ENCODE data around the gene RNF225. TPM values are rescaled to one million over a fixed set of nuclear protein-coding genes. Genes with fewer than 3 reads are reported as not detected.

RNF225 gene
- total RNA-seq, 4 donors from 2014 or later, result 0.33 TPM; not detected in 3

DNA sequence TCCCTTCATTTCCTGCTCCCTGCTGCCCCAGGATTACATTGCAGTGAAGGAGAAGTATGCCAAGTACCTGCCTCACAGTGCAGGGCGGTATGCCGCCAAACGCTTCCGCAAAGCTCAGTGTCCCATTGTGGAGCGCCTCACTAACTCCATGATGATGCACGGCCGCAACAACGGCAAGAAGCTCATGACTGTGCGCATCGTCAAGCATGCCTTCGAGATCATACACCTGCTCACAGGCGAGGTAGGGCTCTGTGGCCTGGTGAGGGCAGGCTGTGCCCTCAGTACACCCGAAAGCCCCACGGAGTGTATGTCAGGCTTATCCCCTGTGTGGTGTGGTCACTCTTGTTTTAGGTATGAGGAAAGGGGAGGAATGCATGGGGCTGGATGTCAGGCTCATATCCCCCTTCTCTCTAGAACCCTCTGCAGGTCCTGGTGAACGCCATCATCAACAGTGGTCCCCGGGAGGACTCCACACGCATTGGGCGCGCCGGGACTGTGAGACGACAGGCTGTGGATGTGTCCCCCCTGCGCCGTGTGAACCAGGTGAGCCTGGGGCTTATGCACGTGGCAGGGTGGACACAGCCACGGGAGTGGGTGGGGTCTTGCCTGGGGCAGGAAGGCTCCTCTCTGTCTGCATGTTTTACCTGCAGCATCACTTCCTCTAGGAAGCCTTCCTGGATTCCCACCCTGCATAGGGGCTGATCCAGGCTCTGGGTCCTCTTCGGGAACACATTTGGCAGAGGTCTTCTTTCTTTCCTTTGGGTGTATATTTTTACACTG, 2.3 kb upstream of the RNF225 start:
- Histone ChIP-seq H3K4me1 (peaks cover 0 to 18% of the 10 kb centered on the region in 2 donors), H3K4me3 (replicated peaks in 1 of 3) (no peak overlapping the region), H3K9me3 (no peaks in the 10 kb centered on the region), H3K27me3 (peaks cover 6% of the 10 kb centered on the region), H3K27ac (no peak overlapping the region), H3K36me3 (peaks cover 20 to 32% of the 10 kb centered on the region in 2 donors)
- DNase-seq, result no peak
- TF ChIP-seq, protein P1, sequence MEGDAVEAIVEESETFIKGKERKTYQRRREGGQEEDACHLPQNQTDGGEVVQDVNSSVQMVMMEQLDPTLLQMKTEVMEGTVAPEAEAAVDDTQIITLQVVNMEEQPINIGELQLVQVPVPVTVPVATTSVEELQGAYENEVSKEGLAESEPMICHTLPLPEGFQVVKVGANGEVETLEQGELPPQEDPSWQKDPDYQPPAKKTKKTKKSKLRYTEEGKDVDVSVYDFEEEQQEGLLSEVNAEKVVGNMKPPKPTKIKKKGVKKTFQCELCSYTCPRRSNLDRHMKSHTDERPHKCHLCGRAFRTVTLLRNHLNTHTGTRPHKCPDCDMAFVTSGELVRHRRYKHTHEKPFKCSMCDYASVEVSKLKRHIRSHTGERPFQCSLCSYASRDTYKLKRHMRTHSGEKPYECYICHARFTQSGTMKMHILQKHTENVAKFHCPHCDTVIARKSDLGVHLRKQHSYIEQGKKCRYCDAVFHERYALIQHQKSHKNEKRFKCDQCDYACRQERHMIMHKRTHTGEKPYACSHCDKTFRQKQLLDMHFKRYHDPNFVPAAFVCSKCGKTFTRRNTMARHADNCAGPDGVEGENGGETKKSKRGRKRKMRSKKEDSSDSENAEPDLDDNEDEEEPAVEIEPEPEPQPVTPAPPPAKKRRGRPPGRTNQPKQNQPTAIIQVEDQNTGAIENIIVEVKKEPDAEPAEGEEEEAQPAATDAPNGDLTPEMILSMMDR (IDR thresholded peaks at IDR 0.05), result no peak
- no peak for TF ChIP-seq POLR2A (IDR thresholded peaks at IDR 0.05)
- 94% methylated on average over 19 to 25 of the region's 26 CpGs for whole genome bisulfite sequencing, 2 donors
- intact Hi-C loops (cut with DNase I), result no loop called here

DNA sequence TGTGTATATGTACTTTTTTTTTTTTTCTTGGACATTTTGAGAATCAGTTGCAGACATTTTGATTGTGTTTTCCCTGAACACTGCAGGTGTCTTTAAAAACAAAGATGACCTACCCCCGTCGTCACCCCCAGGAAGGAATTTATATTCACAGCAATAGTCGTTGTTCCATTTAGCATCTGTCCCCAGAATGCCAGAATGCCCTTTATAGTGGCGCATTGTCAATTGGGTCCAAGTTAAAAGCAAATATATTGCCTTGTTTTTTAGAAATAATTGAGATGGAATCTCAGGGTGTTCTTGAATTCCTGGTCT, 1.8 kb upstream of the RNF225 start:
- peaks cover 20 to 32% of the 10 kb centered on the region in 2 donors for H3K36me3 ChIP-seq
- intact Hi-C loops (cut with DNase I), result no loop called here
- H3K27me3 ChIP-seq, result peaks cover 6% of the 10 kb centered on the region
- TF ChIP-seq, protein P1 (IDR thresholded peaks at IDR 0.05), result no peak
- no peak for TF ChIP-seq POLR2A (IDR thresholded peaks at IDR 0.05)
- no peak overlapping the region for H3K4me3 ChIP-seq (replicated peaks in 1 of 3)
- H3K27ac ChIP-seq, result no peak overlapping the region
- no peaks in the 10 kb centered on the region for H3K9me3 ChIP-seq
- peaks cover 0 to 16% of the 10 kb centered on the region in 2 donors for H3K4me1 ChIP-seq
- 89 to 93% methylated on average over 4 of the region's 4 CpGs for WGBS, 2 donors
- no peak for DNase-seq

DNA sequence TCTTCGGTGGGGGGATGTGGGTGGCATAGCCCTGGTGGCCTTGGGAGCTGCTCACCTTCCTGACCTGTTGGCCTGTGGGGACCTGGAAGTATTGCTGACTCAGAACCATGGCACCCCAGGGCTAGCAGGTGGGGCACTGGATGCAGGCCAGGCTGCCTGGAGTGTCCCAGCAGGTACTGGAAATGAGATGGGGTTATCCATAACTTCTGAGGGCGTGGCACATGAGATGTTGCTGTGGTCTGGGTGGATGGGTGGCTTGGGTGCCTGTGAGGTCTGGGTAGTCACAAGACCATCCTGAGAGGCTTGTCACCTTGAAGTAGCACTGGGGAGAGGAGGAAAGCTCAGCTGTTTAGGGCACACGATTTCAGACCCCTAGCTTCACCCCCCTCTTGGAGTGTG, 636 bp upstream of the RNF225 start:
- no peaks in the 10 kb centered on the region for H3K9me3 ChIP-seq
- peaks cover 6% of the 10 kb centered on the region for H3K27me3 ChIP-seq
- H3K27ac ChIP-seq, result no peak overlapping the region
- 70 to 90% methylated on average over 2 to 3 of the region's 3 CpGs for WGBS, 2 donors
- intact Hi-C loops (cut with DNase I), result no loop called here
- TF ChIP-seq, protein P1 (IDR thresholded peaks at IDR 0.05), result no peak
- TF ChIP-seq POLR2A (IDR thresholded peaks at IDR 0.05), result no peak
- no peak for DNase-seq
- H3K4me1 ChIP-seq, result peaks cover 0 to 16% of the 10 kb centered on the region in 2 donors
- H3K4me3 ChIP-seq (replicated peaks in 1 of 3), result no peak overlapping the region
- H3K36me3 ChIP-seq, result peaks cover 20 to 28% of the 10 kb centered on the region in 2 donors

DNA sequence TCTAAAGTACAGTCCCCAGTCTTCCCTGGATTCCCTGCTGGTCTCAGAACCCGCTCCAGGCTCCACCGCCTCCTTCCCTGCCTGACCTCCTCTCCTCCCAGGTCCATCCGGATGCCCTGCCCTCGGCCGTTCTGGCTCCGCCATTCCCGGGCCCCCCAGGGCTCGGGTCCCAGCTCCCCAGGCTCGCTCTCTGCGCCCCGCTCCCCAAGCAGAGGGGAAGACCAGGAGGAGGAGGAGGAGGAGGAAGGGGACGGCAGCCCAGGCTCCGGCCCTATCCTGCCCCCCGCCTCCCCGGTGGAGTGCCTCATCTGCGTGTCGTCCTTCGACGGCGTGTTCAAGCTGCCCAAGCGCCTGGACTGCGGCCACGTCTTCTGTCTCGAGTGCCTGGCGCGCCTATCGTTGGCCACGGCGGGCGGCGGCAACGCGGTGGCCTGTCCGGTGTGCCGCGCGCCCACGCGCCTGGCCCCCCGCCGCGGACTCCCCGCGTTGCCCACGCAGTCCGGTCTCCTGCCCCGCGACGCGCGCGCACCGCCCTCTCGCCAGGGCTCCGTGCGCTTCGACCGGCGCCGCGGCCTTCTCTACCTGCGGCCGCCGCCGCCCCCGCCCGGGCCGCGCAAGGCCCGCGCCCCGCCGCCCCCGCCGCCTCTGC, 647 bp downstream of the RNF225 start:
- intact Hi-C loops (cut with DNase I), result no loop called here
- peaks cover 20 to 28% of the 10 kb centered on the region in 2 donors for H3K36me3 ChIP-seq
- peak; percentile 47 to 50 for DNase-seq
- 9 to 17% methylated on average over 5 to 16 of the region's 75 CpGs for WGBS, 2 donors
- no peak overlapping the region for H3K27ac ChIP-seq
- peaks cover 6% of the 10 kb centered on the region for H3K27me3 ChIP-seq
- peaks cover 7 to 24% of the 10 kb centered on the region in 2 donors for H3K4me1 ChIP-seq
- no peak overlapping the region for H3K4me3 ChIP-seq (replicated peaks in 1 of 3)
- TF ChIP-seq, protein P1 (IDR thresholded peaks at IDR 0.05), result no peak
- TF ChIP-seq POLR2A (IDR thresholded peaks at IDR 0.05), result no peak
- H3K9me3 ChIP-seq, result no peaks in the 10 kb centered on the region

All from thyroid gland (tissue), 4 donors.